H9 (cell line): ENCODE data around the gene PSMB5. TPM values are rescaled to one million over a fixed set of nuclear protein-coding genes. Genes with fewer than 3 reads are reported as not detected.

Experiments
- DNase-seq: peaks from one replicate; pipeline ENCODE4 v3.0.0-alpha.2; 2017
- H2AFZ ChIP-seq: one replicate; pipeline ENCODE4 v1.6.1; 2013; ENCODE audit warnings: mild to moderate bottlenecking, low read length, control low read depth, moderate library complexity
- H2AK5ac ChIP-seq: 2 replicates; pipeline ENCODE4 v1.6.1; 2013; ENCODE audit warnings: low read length, control low read depth, mixed read lengths; ENCODE audit not compliant: insufficient read length
- H2BK120ac ChIP-seq: one replicate; pipeline ENCODE4 v1.6.1; 2013; ENCODE audit warnings: low read depth, mild to moderate bottlenecking, low read length, control low read depth, inconsistent platforms; ENCODE audit not compliant: poor library complexity, severe bottlenecking
- H2BK12ac ChIP-seq: 2 replicates; pipeline ENCODE4 v1.6.1; 2013; ENCODE audit warnings: low read length, control low read depth, mixed read lengths, low read depth; ENCODE audit not compliant: insufficient read length
- H2BK15ac ChIP-seq: 2 replicates; pipeline ENCODE4 v1.6.1; 2013; ENCODE audit warnings: low read depth, low read length, control low read depth
- H2BK20ac ChIP-seq: one replicate; pipeline ENCODE4 v1.6.1; 2013; ENCODE audit warnings: low read depth, mild to moderate bottlenecking, low read length, control low read depth, inconsistent platforms; ENCODE audit not compliant: poor library complexity, severe bottlenecking
- H2BK5ac ChIP-seq: 2 replicates; pipeline ENCODE4 v1.6.1; 2013; ENCODE audit warnings: low read length, control low read depth, mixed read lengths; ENCODE audit not compliant: insufficient read length
- H3K14ac ChIP-seq: 2 replicates; pipeline ENCODE4 v1.6.1; 2013; ENCODE audit warnings: low read length, control low read depth; ENCODE audit not compliant: insufficient read depth
- H3K18ac ChIP-seq: 2 replicates; pipeline ENCODE4 v1.6.1; 2013; ENCODE audit warnings: low read depth, mild to moderate bottlenecking, mixed read lengths, low read length, control low read depth; ENCODE audit not compliant: insufficient read length
- H3K23ac ChIP-seq: 2 replicates; pipeline ENCODE4 v1.6.1; 2013; ENCODE audit warnings: low read length, control low read depth, mixed read lengths, low read depth; ENCODE audit not compliant: insufficient read length
- H3K23me2 ChIP-seq: 2 replicates; pipeline ENCODE4 v1.6.1; 2013; ENCODE audit warnings: low read depth, mild to moderate bottlenecking, mixed read lengths, low read length, control low read depth; ENCODE audit not compliant: insufficient read length, poor library complexity, severe bottlenecking
- H3K27ac ChIP-seq: 2 replicates; pipeline ENCODE4 v1.5.1; 2013; ENCODE audit warnings: low read length, control low read depth, mixed read lengths, low read depth; ENCODE audit not compliant: insufficient read length
- H3K27me3 ChIP-seq: 2 replicates; pipeline ENCODE4 v1.6.1; 2013; ENCODE audit warnings: low read length, control low read depth, inconsistent platforms; ENCODE audit not compliant: insufficient read depth
- H3K4ac ChIP-seq: 2 replicates; pipeline ENCODE4 v1.6.1; 2013; ENCODE audit warnings: low read depth, mild to moderate bottlenecking, control low read depth, inconsistent platforms, low read length, moderate library complexity
- H3K4me1 ChIP-seq: 2 replicates; pipeline ENCODE4 v1.6.1; 2013; ENCODE audit warnings: low read length, control low read depth, inconsistent platforms; ENCODE audit not compliant: insufficient read depth
- H3K4me2 ChIP-seq: 2 replicates; pipeline ENCODE4 v1.6.1; 2013; ENCODE audit warnings: low read length, control low read depth, mixed read lengths; ENCODE audit not compliant: insufficient read length, insufficient read depth
- H3K56ac ChIP-seq: 2 replicates; pipeline ENCODE4 v1.6.1; 2013; ENCODE audit warnings: low read depth, mild to moderate bottlenecking, mixed read lengths, low read length, control low read depth; ENCODE audit not compliant: insufficient read length
- H3K79me1 ChIP-seq: 2 replicates; pipeline ENCODE4 v1.6.1; 2013; ENCODE audit warnings: low read depth, mild to moderate bottlenecking, moderate library complexity, low read length, control low read depth, inconsistent platforms; ENCODE audit not compliant: insufficient read depth, poor library complexity, severe bottlenecking
- H3K79me2 ChIP-seq: 2 replicates; pipeline ENCODE4 v1.6.1; 2013; ENCODE audit warnings: low read length, control low read depth, inconsistent platforms; ENCODE audit not compliant: insufficient read depth
- H3K9ac ChIP-seq: 2 replicates; pipeline ENCODE4 v1.6.1; 2013; ENCODE audit warnings: low read length, control low read depth, mixed read lengths; ENCODE audit not compliant: insufficient read length; ENCODE audit errors: extremely low read depth
- H3K9me3 ChIP-seq: one replicate; pipeline ENCODE4 v1.6.1; 2013; ENCODE audit warnings: low read depth, low read length, inconsistent platforms; ENCODE audit not compliant: control insufficient read depth
- H3T11ph ChIP-seq: one replicate; pipeline ENCODE4 v1.6.1; 2013; ENCODE audit warnings: mild to moderate bottlenecking, low read length, control low read depth, inconsistent platforms
- H4K20me1 ChIP-seq: one replicate; pipeline ENCODE4 v1.6.1; 2013; ENCODE audit not compliant: control insufficient read depth, insufficient read length, insufficient read depth
- H4K5ac ChIP-seq: 2 replicates; pipeline ENCODE4 v1.6.1; 2013; ENCODE audit warnings: low read depth, mild to moderate bottlenecking, mixed read lengths, low read length, control low read depth; ENCODE audit not compliant: insufficient read length
- H4K8ac ChIP-seq: replicated peaks from 2 replicates; pipeline ENCODE4 v1.6.1; 2013; ENCODE audit warnings: low read length, control low read depth, mixed read lengths, low read depth; ENCODE audit not compliant: insufficient read length
- H4K91ac ChIP-seq: 2 replicates; pipeline ENCODE4 v1.6.1; 2013; ENCODE audit warnings: low read depth, mild to moderate bottlenecking, moderate library complexity, mixed read lengths, low read length, control low read depth; ENCODE audit not compliant: insufficient read length
- H3K27ac Mint-ChIP-seq, 3 experiments: 2 replicates in 2 of 3; 3 replicates in 1 of 3; pipeline ENCODE4 v1.8.0; 2020 to 2021; ENCODE audit warnings: mixed read lengths in 3 of 3, mild to moderate bottlenecking in 1 of 3, moderate library complexity in 1 of 3
- H3K27me3 Mint-ChIP-seq: 2 replicates; pipeline ENCODE4 v1.8.0; 2021; ENCODE audit warnings: low read depth, mild to moderate bottlenecking, moderate library complexity, mixed read lengths
- H3K36me3 Mint-ChIP-seq, 3 experiments: 2 replicates in 2 of 3; 3 replicates in 1 of 3; pipeline ENCODE4 v1.8.0; 2020 to 2021; ENCODE audit warnings: low read depth in 3 of 3, mixed read lengths in 3 of 3; ENCODE audit not compliant: insufficient read depth in 1 of 3
- H3K4me1 Mint-ChIP-seq, 2 experiments: 2 replicates each; pipeline ENCODE4 v1.8.0; 2020; ENCODE audit warnings: mixed read lengths in 2 of 2
- H3K4me3 Mint-ChIP-seq, 2 experiments: 2 replicates in 1 of 2; 3 replicates in 1 of 2; pipeline ENCODE4 v1.8.0; 2020 to 2021; ENCODE audit warnings: mild to moderate bottlenecking in 2 of 2, mixed read lengths in 2 of 2, moderate library complexity in 1 of 2
- H3K9me3 Mint-ChIP-seq, 2 experiments: 2 replicates in 1 of 2; 3 replicates in 1 of 2; pipeline ENCODE4 v1.8.0; 2020; ENCODE audit warnings: mild to moderate bottlenecking in 2 of 2, mixed read lengths in 2 of 2, moderate library complexity in 1 of 2
- WGBS: extraction: QIAGEN DNeasy Blood & Tissue Kit; methylation state at CpG from one replicate; pipeline ENCODE4 v1.1.7; 2013; ENCODE audit warnings: missing lambda C conversion rate, low lambda C conversion rate, mixed read lengths; ENCODE audit not compliant: insufficient read length; ENCODE audit errors: extremely low coverage; 5-methylcytosine and 5-hydroxymethylcytosine counted together
- total RNA-seq: library from RNA; stranded (reverse); gene quantifications from 2 replicates; pipeline ENCODE4 v1.2.1, GENCODE V29; 2021
- TF ChIP-seq, protein P1 (sequence below): fragments of 200-600 bp; sonication (generic); conservative IDR thresholded peaks from 3 replicates; pipeline ENCODE4 v1.8.0; 2021; ENCODE audit warnings: antibody characterized with exemption, mild to moderate bottlenecking

The PSMB5 gene
- total RNA-seq, 1 experiment from 2014 or later = 252 TPM

DNA sequence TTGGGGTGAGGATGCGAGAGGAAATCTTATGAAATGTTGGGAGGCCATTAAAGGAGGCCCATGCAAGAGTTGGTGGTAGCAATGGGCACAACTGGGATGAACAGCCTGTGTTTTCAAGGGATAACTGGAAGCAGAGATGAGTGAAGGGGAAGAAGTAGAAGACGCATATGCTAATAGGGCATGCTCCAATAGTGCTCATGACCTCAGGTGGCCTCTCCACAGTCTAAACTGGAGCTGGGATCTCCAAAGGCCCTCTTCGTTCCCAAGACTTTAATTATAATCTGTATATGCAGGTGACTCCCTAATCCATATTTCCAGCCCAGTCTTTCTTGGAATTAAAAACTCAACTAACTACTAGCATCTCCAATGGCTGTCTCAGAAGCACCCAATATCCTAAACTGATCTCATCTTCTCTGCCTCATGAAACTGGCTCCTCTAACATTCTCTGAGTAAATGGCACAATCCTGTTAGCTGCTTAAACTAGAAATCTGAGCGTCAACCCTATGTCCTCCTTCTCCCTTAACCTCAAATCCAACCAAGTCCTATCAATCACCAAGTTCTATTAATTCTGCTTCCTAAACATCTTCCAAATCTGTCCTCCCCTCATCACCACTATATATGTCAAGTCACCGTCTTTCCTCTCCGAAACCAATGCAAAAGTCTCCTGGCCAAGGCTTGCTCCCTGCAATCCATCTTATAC is 49.6 kb downstream of the PSMB5 start:
- Histone ChIP-seq H3K27me3 (no peaks in the 10 kb centered on the region), H2AK5ac (no peak overlapping the region), H3K4me2 (no peak overlapping the region), H4K20me1 (peaks cover 3% of the 10 kb centered on the region), H2BK12ac (no peak overlapping the region), H2AFZ (no peak overlapping the region), H3K4ac (no peak overlapping the region), H4K8ac (no peak overlapping the region), H3K79me2 (0 out of 2 replicates have a peak, but pooled peaks cover 1% of the 10 kb centered on the region), H4K5ac (no peak overlapping the region), H3K56ac (no peak overlapping the region), H4K91ac (no peak overlapping the region), H3K23ac (no peak overlapping the region), H3K27ac (no peak overlapping the region), H3K79me1 (no peaks in the 10 kb centered on the region), H3K14ac (no peak overlapping the region), H2BK20ac (no peak overlapping the region), H2BK120ac (no peak overlapping the region), H3K23me2 (peaks cover 14% of the 10 kb centered on the region), H3K9ac (no peak overlapping the region), H3K9me3 (no peaks in the 10 kb centered on the region), H2BK15ac (no peak overlapping the region), H3K4me1 (no peaks in the 10 kb centered on the region; the same call in 1 of the 2 replicates), H2BK5ac (no peak overlapping the region), H3K18ac (no peak overlapping the region), H3T11ph (no peak overlapping the region)
- no peak overlapping the region for H3K4me3 Mint-ChIP-seq
- no peak overlapping the region; a peak in 1 of 7 replicates for H3K27ac Mint-ChIP-seq
- no peak for DNase-seq
- TF ChIP-seq, protein P1, sequence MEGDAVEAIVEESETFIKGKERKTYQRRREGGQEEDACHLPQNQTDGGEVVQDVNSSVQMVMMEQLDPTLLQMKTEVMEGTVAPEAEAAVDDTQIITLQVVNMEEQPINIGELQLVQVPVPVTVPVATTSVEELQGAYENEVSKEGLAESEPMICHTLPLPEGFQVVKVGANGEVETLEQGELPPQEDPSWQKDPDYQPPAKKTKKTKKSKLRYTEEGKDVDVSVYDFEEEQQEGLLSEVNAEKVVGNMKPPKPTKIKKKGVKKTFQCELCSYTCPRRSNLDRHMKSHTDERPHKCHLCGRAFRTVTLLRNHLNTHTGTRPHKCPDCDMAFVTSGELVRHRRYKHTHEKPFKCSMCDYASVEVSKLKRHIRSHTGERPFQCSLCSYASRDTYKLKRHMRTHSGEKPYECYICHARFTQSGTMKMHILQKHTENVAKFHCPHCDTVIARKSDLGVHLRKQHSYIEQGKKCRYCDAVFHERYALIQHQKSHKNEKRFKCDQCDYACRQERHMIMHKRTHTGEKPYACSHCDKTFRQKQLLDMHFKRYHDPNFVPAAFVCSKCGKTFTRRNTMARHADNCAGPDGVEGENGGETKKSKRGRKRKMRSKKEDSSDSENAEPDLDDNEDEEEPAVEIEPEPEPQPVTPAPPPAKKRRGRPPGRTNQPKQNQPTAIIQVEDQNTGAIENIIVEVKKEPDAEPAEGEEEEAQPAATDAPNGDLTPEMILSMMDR = no peak
- no peaks in the 10 kb centered on the region; the same call in 1 of the 2 replicates for H3K27me3 Mint-ChIP-seq
- H3K36me3 Mint-ChIP-seq = peaks cover 5 to 25% (median 10%) of the 10 kb centered on the region in 3 experiments; a peak in 6 of 7 replicates
- peaks cover 0 to 12% of the 10 kb centered on the region in 2 experiments; a peak in 2 of 5 replicates for H3K9me3 Mint-ChIP-seq
- no CpG with 5 or more reads among the region's 6 CpGs for WGBS
- H3K4me1 Mint-ChIP-seq = peaks cover 1 to 2% of the 10 kb centered on the region in 2 experiments
